HepG2 (cell line): ENCODE results near the gene KMT5C. TPM values are rescaled to one million over a fixed set of nuclear protein-coding genes. Genes with fewer than 3 reads are reported as not detected.

Experiments
- DMTF1 ChIP-seq: sonication (generic); formaldehyde crosslinking; IDR thresholded peaks from 2 replicates; pipeline ENCODE4 v1.4.0; 2020; ENCODE audit warnings: mild to moderate bottlenecking, missing genetic modification reagents
- E2F1 ChIP-seq: sonication (generic); formaldehyde crosslinking; IDR thresholded peaks from 2 replicates; pipeline ENCODE4 v1.5.0; 2020; ENCODE audit warnings: missing genetic modification reagents
- EP300 ChIP-seq, 3 experiments: sonication (generic) in 1 of 3; formaldehyde crosslinking in 1 of 3; IDR thresholded peaks; 2 replicates each; pipeline versions ENCODE4 v1.5.1 to v1.6.1; 2011 to 2020; ENCODE audit warnings: low read depth in 2 of 3, low read length in 2 of 3, borderline replicate concordance in 1 of 3, improper control_type of control experiment in 1 of 3, mild to moderate bottlenecking in 1 of 3, missing genetic modification reagents in 1 of 3, moderate library complexity in 1 of 3
- HMGXB4 ChIP-seq, 2 experiments: sonication (generic) in 1 of 2; formaldehyde crosslinking in 1 of 2; IDR thresholded peaks; 2 replicates each; pipeline versions ENCODE4 v1.4.0 to v1.6.1; 2018 to 2020; ENCODE audit warnings: missing genetic modification reagents in 2 of 2, borderline replicate concordance in 1 of 2, low read depth in 1 of 2, mild to moderate bottlenecking in 1 of 2, missing biosample characterization in 1 of 2
- KAT2B ChIP-seq: fragments of 150-350 bp; IDR thresholded peaks from 2 replicates; pipeline ENCODE4 v1.6.1; 2014; ENCODE audit warnings: low read depth, low read length, borderline replicate concordance
- TEAD2 ChIP-seq: sonication (generic); formaldehyde crosslinking; IDR thresholded peaks from 2 replicates; pipeline ENCODE4 v1.9.0; 2021; ENCODE audit warnings: missing genetic modification reagents
- ZNF260 ChIP-seq: sonication (generic); formaldehyde crosslinking; IDR thresholded peaks from 2 replicates; pipeline ENCODE4 v1.4.0; 2020; ENCODE audit warnings: missing genetic modification reagents, low read depth, mild to moderate bottlenecking, borderline replicate concordance
- ZNF343 ChIP-seq: sonication (generic); formaldehyde crosslinking; IDR thresholded peaks from 2 replicates; pipeline ENCODE4 v1.4.0; 2020; ENCODE audit warnings: mild to moderate bottlenecking, missing genetic modification reagents
- ZNF629 ChIP-seq: sonication (generic); formaldehyde crosslinking; conservative IDR thresholded peaks from 2 replicates; pipeline ENCODE4 v1.5.0; 2020; ENCODE audit warnings: missing genetic modification reagents
- ZNF773 ChIP-seq: sonication (generic); formaldehyde crosslinking; IDR thresholded peaks from 2 replicates; pipeline ENCODE4 v1.4.0; 2020; ENCODE audit warnings: missing genetic modification reagents, borderline replicate concordance
- ZNF775 ChIP-seq: sonication (generic); formaldehyde crosslinking; IDR thresholded peaks from 2 replicates; pipeline ENCODE4 v1.4.0; 2020; ENCODE audit warnings: missing genetic modification reagents, mild to moderate bottlenecking, moderate library complexity, borderline replicate concordance
- ZNF891 ChIP-seq: sonication (generic); formaldehyde crosslinking; IDR thresholded peaks from 2 replicates; pipeline ENCODE4 v1.5.0; 2020; ENCODE audit warnings: mild to moderate bottlenecking, missing genetic modification reagents
- polyA plus RNA-seq, 8 experiments: library from polyadenylated mRNA; depleted of rRNA in 3 of 8; stranded (reverse) in 7 of 8; unstranded in 1 of 8; fragments of >200 nt; fragmentation: Illumina TruSeq in 4 of 8; extraction: Trizol in 4 of 8; gene quantifications; 2 replicates each; pipeline versions ENCODE4 v1.2.1 to v1.2.3, GENCODE V29; 2011 to 2016; ENCODE audit warnings: low read depth in 4 of 8, missing spikeins in 1 of 8, mixed read lengths in 1 of 8; ENCODE audit not compliant: insufficient read depth in 1 of 8
- total RNA-seq, 5 experiments: library from RNA; depleted of rRNA; stranded (reverse); fragments of >200 nt; fragmentation: Illumina TruSeq; extraction: Trizol; gene quantifications; 2 replicates each; pipeline ENCODE4 v1.2.3, GENCODE V29; 2016; ENCODE audit warnings: low read depth in 1 of 5
- TF ChIP-seq, protein P1 (sequence below): sonication (generic); formaldehyde crosslinking; conservative IDR thresholded peaks from 2 replicates; pipeline ENCODE4 v1.8.0; 2022; ENCODE audit warnings: mild to moderate bottlenecking, moderate library complexity, missing genetic modification reagents
- TF ChIP-seq, protein P2 (sequence below): sonication (generic); formaldehyde crosslinking; IDR thresholded peaks from 2 replicates; pipeline ENCODE4 v1.4.0; 2020; ENCODE audit warnings: mild to moderate bottlenecking, low read depth, missing genetic modification reagents

KMT5C gene
- total and polyA plus RNA-seq, 2 of the 13 experiments (the other 11 are each of a cell fraction or from before 2014, with no cell fraction given): 5.5 to 9.0 TPM

DNA sequence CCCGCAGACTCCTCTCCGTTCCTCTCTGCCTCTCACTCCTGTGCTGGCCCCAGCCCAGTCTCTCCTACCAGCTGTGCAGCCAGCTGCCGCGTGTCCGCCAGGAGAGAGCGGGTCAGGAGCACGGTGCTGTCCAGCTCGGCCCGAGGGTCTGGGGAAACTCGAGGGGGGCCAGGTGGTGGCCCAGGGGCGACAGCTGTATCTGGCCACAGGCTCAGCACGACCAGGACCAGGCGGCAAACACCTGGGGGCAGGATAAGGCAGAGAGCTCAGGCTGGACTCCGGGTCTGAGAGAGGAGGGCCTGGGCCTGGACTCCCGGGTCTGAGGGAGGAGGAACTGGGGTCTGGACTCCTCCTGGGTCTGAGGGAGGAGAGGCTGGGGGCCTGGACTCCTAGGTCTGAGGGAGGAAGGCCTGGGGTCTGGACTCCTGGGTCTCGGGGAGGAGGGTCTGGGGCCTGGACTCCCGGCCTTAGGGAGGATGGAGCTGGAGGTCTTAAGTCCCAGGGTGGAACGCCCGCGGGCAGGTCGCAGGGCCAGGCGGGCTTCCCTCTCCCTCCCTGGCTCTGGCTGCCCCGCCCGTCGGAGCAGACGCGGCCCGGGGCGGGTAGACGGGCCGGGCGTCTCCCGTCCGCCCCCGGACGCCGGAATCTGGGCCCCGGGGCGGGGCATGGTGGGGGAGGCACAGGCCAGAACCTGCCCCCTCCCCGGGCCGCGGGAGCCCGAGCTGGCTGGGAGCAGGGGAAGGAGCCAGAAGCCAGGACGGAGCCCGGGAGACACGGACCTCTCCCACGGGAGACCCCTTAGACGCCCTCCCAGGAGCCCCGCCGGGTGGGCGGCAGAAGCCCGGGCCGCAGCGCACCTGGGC lies 29.3 kb downstream of the KMT5C start (continued):
- TF ChIP-seq HMGXB4 (CRISPR knock-in tag; IDR thresholded peaks at IDR 0.05; ENCODE audit: borderline replicate concordance in 1 of 2, low read depth in 1 of 2) (no peak), E2F1 (CRISPR knock-in tag) (no peak), ZNF775 (CRISPR knock-in tag) (no peak), DMTF1 (no peak), KAT2B (no peak), ZNF343 (CRISPR knock-in tag) (no peak), ZNF891 (CRISPR knock-in tag) (no peak), ZNF260 (CRISPR knock-in tag) (no peak), EP300 (IDR thresholded peaks at IDR 0.05; ENCODE audit: low read depth in 2 of 2, low read length in 2 of 2) (no peak), EP300 (CRISPR knock-in tag; IDR thresholded peaks at IDR 0.05; ENCODE audit: borderline replicate concordance) (no peak), ZNF629 (CRISPR knock-in tag) (no peak), TEAD2 (CRISPR knock-in tag) (no peak), ZNF773 (CRISPR knock-in tag) (no peak)
- TF ChIP-seq, protein P1, sequence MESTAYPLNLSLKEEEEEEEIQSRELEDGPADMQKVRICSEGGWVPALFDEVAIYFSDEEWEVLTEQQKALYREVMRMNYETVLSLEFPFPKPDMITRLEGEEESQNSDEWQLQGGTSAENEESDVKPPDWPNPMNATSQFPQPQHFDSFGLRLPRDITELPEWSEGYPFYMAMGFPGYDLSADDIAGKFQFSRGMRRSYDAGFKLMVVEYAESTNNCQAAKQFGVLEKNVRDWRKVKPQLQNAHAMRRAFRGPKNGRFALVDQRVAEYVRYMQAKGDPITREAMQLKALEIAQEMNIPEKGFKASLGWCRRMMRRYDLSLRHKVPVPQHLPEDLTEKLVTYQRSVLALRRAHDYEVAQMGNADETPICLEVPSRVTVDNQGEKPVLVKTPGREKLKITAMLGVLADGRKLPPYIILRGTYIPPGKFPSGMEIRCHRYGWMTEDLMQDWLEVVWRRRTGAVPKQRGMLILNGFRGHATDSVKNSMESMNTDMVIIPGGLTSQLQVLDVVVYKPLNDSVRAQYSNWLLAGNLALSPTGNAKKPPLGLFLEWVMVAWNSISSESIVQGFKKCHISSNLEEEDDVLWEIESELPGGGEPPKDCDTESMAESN: no peak
- TF ChIP-seq, protein P2, sequence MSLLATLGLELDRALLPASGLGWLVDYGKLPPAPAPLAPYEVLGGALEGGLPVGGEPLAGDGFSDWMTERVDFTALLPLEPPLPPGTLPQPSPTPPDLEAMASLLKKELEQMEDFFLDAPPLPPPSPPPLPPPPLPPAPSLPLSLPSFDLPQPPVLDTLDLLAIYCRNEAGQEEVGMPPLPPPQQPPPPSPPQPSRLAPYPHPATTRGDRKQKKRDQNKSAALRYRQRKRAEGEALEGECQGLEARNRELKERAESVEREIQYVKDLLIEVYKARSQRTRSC: no peak
